Measurements from ENCODE around the gene MAGED1.

Gene MAGED1, protein sequence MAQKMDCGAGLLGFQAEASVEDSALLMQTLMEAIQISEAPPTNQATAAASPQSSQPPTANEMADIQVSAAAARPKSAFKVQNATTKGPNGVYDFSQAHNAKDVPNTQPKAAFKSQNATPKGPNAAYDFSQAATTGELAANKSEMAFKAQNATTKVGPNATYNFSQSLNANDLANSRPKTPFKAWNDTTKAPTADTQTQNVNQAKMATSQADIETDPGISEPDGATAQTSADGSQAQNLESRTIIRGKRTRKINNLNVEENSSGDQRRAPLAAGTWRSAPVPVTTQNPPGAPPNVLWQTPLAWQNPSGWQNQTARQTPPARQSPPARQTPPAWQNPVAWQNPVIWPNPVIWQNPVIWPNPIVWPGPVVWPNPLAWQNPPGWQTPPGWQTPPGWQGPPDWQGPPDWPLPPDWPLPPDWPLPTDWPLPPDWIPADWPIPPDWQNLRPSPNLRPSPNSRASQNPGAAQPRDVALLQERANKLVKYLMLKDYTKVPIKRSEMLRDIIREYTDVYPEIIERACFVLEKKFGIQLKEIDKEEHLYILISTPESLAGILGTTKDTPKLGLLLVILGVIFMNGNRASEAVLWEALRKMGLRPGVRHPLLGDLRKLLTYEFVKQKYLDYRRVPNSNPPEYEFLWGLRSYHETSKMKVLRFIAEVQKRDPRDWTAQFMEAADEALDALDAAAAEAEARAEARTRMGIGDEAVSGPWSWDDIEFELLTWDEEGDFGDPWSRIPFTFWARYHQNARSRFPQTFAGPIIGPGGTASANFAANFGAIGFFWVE

DNA sequence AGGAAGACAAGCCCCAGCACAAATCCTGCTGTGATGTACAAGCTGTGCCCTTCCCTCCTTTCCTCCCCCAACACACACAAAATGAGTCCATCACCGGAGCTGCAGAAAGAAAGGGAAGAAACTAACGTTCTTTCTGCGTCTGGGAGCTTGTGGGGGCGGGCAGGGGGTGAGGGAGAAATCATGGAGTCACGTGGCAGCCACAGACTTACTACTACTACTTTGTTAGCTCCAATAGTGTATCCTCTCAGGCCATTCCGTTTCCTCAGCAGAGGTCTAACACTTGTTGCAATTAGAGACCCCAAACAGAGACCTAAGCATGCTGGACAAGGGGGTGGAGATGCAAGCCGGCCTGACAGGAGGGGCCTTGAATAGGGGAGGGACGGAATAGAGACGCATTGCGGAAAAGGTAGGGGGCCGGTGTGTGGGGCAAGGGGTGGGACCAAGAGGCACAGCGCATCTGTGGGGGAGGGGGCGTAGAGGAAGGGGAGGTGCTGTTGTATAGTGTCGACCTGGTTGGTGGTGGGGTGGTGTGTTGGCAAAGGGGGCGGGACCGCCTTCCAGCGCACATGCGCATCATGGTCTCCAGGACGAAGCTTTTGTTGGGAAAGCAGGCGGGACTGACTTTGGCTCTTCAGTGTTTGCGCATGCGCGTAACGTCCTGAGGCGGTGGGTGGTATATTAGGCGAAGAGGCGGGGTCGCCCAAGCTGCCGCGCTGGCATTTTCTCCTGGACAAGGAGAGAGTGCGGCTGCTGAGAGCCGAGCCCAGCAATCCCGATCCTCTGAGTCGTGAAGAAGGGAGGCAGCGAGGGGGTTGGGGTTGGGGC, at the start of gene MAGED1:
Gene MAGED1, plus strand, starts transcription at position 703 of the 825 bp plus-strand sequence. CDS start 682 bp downstream, outside the sequence.
- DNase-seq, result peak in 55 of 56 donors; percentile 33 to 90 (median 79)

DNA sequence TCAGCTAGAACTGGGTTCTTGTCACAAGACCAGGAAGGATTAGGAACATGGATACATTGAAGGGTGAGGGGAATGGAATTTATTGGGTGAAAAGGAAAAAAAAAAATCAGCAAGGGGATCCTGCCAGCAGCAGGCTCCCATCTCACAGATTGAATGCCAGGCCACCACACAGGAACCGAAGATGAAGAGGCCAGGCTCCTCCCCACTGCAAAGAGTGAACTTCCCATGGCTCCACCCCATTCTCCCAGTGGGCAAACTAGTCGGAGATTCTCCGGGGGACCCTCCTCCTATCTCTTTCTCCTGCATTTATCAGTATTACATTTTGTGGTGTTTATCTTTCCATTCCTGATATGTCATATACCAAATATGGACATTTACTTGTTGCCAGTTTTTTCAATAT, 46.0 kb upstream of the MAGED1 start:
- DNase-seq, result no peak

DNA sequence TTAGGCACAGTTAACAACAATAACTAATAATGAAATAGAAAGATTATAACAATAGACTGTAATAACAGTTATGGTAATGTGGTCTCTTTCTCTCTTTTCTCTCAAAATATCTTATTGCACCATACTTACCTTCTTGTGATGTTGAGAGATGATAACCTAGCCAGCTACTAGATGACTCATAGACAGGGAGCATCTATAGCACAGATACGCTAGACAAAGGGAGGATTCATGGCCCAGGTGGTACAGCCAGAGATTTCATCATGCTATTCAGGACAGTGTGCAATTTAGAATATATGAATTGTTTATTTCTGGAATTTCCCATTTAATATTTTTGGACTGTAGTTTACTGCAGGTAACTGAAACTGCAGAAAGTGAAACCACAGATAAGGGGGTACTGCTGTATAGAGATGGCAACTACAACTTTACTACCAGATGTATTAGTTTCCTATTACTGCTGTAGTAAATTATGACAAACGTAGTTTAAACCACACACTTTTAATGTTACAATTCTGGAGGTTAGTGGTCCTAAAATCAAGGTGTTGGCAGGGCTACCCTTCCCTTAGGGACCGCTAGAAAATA, 41.8 kb upstream of the MAGED1 start:
- no peak for DNase-seq

DNA sequence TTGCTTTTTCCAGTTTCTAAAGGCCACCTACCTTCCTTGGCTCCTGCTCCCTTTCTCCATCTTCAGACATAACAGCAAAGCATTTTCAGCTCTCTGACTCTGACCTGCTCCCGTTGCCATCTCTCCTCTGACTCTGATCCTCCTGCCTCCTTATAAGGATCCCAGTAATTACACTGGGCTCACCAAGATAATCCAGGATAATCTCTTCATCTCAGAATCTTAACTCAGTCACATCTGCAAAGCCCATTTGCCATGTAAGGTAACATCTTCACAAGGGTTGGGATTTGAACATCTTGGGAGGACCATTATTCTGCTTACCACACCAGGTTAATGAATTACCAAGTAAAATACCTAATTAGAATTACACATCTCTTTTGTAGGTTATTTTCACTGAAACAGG, 41.3 kb upstream of the MAGED1 start:
- DNase-seq, result no peak

DNA sequence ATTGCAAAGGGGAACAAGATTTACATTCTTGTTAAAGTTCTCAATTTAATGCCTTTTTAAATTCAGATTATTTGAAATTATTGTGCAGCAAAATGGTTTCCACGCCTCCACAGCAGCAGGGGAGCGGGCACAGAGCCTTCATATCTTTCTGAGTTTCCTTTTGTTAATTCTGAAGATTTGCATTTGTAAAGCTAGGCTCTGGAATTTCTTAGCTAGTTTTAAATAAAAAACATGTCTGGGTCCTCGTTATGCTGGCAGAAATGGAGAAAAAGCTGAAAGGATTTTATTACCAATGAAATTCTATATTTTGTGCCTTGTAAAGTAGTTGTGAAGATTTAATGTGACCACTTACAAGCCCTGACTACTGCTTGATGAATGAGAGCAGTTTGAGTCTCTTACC, 40.8 kb upstream of the MAGED1 start:
- DNase-seq, result no peak

DNA sequence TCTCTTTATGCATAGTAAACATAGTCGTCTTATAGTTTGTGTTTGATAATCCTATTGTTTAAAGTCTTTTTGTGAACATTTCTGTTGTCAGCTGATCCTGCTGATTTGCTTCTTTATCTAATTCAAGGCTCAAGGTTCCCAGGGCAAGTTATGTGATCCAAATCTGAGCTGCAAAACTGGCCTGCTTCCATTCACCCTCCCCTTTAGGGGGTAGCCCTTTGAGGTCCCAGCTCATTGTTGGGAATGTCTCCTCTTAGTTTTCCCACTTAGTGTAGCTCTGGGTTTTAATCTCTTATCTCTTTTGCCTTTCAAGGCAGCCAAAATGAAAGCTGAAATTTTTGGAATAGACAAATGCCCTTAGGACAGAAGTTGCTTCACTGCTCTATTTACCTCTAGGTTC, 40.2 kb upstream of the MAGED1 start:
- no peak for DNase-seq

DNA sequence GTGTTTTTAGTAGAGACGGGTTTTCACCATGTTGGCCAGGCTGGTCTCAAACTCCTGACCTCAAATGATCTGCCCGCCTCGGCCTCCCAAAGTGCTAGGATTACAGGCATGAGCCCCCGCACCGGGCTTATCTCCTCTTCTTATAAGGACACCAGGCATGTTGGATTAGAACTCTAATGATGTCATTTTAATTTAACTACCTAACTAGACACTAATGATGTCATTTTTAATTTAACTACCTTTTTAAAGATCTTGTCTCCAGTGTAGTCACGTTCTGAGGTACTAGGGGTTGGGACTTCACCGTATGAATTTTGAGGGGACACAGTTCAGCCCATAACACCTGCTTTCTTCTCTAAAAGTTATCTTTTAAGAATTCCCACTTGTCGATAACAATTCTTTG, 37.7 kb upstream of the MAGED1 start:
- no peak for DNase-seq

DNA sequence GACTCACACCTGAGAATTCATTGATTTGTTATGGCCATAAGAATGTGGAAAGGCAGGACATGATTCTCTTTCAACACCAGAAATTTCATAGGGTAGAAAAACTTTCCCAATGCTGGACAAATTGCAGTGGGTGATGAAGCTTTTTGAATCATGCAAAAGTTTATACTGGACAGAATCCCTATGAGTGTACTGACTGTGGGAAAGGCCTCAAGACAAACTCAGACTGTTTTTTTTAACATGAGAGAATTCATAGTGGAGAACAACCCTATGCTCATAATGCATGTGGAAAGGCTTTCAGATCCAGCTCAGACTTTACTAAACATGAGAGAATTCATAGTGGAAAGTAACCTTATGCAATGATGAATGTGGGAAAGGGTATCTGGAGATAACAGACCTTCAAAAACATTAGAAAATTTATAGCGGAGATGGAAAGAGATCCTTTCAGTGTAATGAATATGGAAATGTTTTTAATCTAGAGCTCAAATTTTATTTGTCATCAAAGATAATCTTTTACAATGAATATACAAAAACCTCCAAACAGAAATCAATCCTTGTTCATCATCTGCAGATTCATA, 36.2 kb upstream of the MAGED1 start:
- DNase-seq, result no peak

DNA sequence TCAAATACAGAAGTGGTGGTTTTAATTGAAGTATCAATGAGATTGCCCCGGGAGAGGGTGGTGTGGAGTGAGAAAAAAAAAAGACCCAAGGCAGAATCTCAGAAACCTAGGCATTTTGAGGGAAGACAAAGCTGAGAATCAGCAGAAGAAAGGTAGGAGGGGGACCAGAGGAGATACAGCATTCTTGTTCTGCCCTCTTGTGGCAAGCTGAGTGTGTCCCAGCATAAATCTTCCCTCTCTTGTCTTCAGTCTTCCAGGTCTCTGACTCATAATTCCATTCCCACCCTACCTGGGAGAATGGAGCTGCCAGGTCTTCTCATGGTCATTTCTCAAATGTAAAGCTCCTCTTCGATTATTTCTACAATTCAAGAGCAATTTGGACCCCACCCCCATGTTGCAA, 32.7 kb upstream of the MAGED1 start:
- peak in 12 of 56 donors; percentile 0 to 10 (median 1) for DNase-seq

DNA sequence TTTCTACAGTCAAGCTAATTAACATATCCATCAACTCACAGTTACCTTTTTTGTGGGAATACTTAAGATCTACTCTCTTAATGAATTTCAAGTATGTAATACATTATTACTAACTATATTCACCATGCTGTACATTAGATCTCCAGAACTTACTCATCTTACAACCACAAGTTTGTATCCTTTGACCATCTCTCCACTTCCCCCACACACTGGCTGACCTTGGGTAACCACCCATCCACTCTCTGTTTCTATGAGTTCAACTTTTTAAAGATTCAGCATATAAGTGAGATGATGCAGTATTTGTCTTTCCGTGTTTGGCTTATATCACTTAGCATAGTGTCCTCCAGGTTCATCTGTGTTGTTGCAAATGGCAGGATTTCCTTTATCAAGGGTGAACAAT, 30.5 kb upstream of the MAGED1 start:
- no peak for DNase-seq

DNA sequence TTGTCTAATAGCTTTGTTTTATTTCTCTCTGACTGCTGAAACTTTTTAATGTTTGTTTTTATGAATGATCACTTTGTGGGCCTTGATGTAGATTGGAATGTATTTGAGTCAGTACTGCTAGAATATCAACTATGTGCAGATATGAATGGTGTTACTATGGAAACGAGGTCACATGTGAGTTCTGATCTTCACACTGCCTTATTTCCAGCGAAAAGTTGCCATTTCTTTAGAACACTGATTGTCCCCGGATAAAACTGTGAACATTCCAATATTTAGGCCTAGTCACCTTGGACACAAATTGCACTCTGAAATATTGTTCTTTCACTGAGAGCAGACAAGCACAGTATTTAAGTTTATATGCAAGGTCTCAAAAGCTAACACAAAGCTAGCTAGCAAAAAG, 27.2 kb upstream of the MAGED1 start:
- no peak for DNase-seq

DNA sequence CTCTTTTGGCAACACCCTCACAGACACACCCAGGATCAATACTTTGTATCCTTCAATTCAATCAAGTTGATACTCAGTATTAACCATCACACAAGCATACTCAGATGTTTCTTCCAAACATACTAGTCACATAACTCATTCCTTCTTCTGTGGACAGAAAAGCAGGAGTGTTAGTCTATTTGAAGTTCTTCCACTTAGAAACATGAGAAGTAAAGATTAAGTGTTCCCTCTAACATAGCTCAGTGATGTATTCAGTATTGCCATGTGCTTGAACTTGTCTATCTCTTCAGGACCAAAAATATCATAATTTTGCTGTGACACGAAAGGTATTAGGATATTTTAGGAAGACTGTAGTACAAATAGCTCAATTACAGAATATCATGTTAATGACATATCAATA, 25.8 kb upstream of the MAGED1 start:
- DNase-seq, result no peak

DNA sequence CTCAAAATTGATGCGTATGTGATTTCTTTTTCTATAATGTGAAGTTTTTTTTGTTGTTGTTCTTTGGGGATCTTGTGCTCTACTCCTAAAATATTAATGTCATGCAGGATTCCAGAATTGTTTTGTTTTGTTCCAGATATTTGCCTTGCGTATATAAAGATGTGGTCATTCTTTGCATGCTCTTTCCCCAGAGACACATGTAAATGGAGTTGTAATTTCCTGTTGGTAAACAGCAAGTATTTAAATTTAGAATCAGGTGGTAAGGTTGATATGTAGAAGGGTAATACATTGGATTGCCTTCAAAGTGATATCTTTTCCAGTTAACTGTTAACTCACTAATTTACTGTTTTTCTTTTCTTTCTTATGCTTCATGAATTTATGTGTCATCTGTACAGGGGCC, 23.1 kb upstream of the MAGED1 start:
- no peak for DNase-seq

DNA sequence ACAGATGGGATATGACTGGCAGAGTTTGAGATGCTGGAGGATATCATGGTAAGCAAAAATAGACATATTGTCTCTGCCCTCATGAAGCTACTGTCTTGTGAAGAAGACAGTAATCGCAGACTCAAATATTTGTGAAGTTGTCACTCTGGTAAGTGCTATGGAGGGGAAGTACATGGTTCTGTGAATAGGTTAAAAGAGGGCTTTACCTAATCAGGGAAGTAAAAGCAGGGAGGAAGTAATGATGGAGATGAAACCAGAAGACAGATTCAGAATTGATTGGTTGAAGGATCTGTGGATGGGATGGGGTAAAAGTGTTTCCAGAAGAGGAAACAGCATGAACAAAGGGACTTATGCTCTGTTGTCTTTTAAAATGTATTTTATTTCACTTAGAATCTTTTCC, 19.3 kb upstream of the MAGED1 start:
- no peak for DNase-seq

DNA sequence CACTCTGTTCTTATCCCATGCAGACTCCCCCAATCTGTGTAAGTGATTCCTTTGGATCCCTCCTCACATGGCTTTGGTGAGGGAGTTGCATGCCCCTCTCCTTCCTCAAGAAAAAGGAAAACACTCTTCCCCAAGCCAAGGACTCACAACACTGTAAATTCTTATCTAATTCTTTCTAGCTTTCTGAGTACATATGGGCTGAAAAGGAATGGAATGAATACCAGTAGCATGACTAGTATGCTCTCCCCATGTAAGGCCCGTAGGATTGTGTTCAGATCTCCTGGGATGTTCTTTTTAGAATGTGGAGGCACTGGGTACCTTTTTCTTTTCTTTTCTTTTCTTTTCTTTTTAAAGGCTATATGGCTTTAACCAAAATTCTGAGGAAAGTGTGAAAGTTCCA, 17.0 kb upstream of the MAGED1 start:
- DNase-seq, result no peak

DNA sequence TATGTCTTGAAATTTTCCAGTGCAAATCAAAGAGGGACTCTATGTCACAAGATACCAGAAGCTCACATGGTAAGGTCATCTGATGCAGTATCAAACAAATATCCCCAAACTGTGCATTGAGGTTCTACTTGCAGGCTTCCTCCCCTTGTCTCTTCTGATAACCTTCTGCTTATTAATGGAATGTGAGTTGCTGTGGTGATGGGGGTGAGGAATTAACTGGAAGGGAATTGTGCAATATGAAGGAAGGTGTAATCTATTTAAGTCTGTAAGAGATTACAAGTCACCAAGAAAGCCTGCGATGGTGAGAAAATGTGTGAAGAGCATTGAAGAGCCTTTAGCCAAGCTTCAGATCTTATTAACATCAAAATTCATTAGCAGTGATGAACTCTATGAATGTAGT, 15.4 kb upstream of the MAGED1 start:
- no peak for DNase-seq

DNA sequence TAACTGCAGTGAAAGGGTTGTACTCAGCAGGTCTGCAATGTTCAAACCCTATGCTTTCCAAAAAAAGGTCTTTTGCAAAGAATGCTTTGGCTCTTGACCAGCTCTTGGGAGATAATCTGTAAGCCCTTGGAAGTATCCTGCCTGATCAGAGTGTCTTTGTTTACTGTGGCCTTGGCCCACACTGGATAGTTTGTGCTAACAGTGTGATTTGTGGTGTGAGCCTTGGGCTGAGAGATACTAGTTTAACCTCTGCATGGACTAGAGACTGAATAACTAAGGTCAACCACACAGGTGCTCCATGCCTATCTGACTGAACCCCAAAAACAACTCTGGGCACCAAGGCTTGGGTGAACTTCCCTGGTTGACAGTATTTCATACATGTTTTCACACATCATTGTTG, 3.6 kb upstream of the MAGED1 start:
- DNase-seq, result no peak

DNA sequence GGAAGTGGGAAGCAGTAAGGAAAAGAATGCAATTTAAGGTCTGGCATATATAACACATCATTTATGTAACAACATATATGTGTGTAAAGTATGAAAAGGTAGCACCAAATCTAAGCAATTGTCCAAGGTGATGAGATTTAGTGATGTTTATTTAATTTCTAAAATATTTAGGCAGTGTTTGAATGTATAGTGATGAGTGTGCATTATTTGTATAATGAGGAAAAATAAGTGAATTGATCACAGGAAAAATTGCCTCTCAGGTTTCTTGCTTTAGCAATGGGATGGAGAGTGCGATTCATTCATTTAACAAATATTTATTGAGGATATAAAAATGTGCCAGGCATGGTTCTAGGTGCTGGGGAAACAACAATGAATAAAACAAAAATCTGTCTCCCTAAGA, 2.2 kb upstream of the MAGED1 start:
- DNase-seq, result no peak

DNA sequence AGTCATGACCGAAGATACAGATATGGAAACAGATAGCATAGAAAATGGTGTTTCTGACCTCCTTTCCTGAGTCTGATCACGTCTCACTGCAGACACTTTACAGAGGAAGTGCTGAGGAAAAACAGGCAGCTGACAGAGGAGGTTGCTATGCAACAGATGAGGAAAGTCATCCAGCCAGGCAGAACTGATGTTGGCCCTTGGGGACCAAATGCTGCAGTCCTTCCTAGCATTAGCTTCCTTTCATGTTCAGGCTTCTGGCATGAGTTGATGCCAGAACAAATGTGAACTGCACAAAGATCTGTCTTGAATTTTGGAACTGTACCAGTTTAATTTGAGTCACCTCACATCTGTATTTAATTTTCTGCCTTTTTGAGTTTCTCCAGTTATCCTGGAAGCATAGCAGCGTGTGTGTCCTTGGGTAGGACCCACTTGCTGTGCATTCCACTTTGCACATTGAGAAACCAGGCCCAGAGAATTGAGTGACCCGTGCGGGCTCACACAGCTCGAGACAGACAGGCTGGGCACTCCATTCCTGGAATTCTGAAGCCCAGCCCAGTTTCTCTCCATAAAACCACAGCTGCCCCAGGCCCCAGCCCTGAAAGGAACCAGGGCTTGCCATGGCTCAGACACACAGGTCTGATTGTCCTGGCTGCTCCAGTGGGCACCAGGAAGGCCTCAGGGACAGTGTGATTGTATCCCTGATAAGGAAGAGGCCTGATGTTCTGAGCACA, 1.4 kb upstream of the MAGED1 start:
- peak in 31 of 56 donors; percentile 1 to 53 (median 11) for DNase-seq

DNA sequence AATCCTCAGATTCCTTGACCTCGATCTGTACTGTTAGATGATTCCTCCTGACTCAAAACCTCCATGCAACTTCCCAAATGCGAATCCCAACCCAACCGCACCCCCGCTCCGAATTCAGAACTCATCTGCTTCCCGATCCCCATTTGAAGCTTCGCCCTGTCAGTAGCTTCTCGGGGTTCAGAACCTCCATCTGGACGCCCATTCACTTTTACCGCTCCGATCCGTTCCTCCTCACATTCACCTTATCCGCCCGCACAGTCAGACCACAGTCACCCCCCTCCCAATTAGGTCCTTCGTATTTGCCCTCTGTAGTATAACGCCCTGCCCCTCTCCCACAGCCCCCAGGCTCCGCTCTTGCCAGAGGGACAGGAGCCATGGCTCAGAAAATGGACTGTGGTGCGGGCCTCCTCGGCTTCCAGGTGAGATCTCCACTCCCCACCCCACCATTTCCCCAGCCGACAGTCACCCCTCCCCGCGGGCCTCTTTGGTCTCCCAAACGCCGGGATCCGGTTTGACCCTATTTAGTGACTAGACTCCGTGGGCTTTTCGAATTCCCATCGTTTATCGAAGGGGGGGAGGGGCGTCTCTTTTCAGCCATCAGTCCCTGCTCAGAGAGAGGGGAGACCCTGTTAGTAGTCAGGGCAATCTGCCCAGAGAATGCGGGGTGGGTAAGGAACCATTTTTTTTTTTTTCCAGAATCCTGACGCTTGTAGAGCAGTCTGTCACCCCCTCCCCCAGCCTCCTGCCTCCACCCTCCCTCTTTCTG, 691 bp downstream of the MAGED1 start:
- peak in 27 of 56 donors; percentile 2 to 50 (median 17) for DNase-seq
